ENCODE results near the gene LIN9.
A peak's percentile ranks its signal among the peaks of the same experiment; 100 is the strongest.
"Not testable (repeated sequence)": the region's sequence is repeated elsewhere in the genome, so short reads cannot be mapped to it uniquely, and the experiment has no call there.

Gene LIN9, protein sequence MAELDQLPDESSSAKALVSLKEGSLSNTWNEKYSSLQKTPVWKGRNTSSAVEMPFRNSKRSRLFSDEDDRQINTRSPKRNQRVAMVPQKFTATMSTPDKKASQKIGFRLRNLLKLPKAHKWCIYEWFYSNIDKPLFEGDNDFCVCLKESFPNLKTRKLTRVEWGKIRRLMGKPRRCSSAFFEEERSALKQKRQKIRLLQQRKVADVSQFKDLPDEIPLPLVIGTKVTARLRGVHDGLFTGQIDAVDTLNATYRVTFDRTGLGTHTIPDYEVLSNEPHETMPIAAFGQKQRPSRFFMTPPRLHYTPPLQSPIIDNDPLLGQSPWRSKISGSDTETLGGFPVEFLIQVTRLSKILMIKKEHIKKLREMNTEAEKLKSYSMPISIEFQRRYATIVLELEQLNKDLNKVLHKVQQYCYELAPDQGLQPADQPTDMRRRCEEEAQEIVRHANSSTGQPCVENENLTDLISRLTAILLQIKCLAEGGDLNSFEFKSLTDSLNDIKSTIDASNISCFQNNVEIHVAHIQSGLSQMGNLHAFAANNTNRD

DNA sequence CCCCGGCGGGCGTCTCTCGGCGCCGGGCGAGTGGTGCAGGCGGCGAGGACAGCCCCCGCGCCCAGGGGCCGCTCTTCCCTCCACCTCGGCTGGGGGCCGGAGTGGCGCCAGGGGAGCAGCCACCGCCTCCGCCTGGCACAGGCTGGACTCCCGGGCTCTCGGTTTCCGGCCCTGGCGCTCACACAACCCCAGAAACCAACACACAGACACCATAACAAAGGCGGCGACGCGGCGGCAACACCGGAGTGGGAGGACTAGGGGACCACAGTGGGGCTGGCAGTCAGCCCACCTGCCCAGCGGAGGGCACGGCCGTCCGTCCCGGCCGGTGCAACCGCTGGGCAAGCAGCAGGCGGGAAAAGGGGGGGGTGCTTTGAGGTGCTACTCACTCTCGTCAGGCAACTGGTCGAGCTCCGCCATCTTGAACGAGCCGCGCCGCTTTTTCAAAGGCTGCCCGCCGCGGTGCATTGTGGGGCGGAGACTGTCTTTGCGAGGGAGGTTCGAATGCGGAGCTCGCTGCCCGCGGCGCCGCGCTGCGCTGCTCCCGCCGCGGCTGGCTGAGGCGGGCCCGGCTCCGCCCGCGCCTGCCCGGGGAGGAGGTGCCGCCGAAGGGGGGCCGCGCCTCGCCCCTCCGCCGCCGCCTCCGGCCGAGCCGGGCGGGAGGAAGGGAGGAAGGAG lies at the start of gene LIN9:
Gene LIN9, minus strand, starts transcription at position 442 of the 675 bp plus-strand sequence. Its CDS starts 25 bp downstream, at position 417.
- H3K9me3 ChIP-seq (ENCODE audit: control insufficient read depth, insufficient read depth, low read length): no peaks in the 10 kb centered on the region
- H3K9ac ChIP-seq (ENCODE audit: low read depth, low read length): peak within 1 kb of the TSS; percentile 99
- no peaks in the 10 kb centered on the region for H3K36me3 ChIP-seq (ENCODE audit: insufficient read depth, low read length)
- H3K4me1 ChIP-seq (ENCODE audit: insufficient read depth, low read length): peaks cover 26% of the 10 kb centered on the region

GRCh38 chr1:226357416-226357815 lies 48.5 kb upstream of the LIN9 start:
- no peak overlapping the region for H3K9ac ChIP-seq (ENCODE audit: low read depth, low read length)
- H3K36me3 ChIP-seq (ENCODE audit: insufficient read depth, low read length): peaks cover 31% of the 10 kb centered on the region
- no peaks in the 10 kb centered on the region for H3K4me1 ChIP-seq (ENCODE audit: insufficient read depth, low read length)
- no peaks in the 10 kb centered on the region for H3K9me3 ChIP-seq (ENCODE audit: control insufficient read depth, insufficient read depth, low read length)

GRCh38 chr1:226355669-226356551 lies 46.9 kb upstream of the LIN9 start:
- Histone ChIP-seq H3K36me3 (ENCODE audit: insufficient read depth, low read length) (peaks cover 20% of the 10 kb centered on the region), H3K9me3 (ENCODE audit: control insufficient read depth, insufficient read depth, low read length) (no peaks in the 10 kb centered on the region), H3K9ac (ENCODE audit: low read depth, low read length) (no peak overlapping the region), H3K4me1 (ENCODE audit: insufficient read depth, low read length) (no peaks in the 10 kb centered on the region)

- H3K36me3 ChIP-seq (ENCODE audit: insufficient read depth, low read length): peaks cover 14% of the 10 kb centered on the region
- H3K4me1 ChIP-seq (ENCODE audit: insufficient read depth, low read length): no peaks in the 10 kb centered on the region
- no peak overlapping the region for H3K9ac ChIP-seq (ENCODE audit: low read depth, low read length)
- H3K9me3 ChIP-seq (ENCODE audit: control insufficient read depth, insufficient read depth, low read length): no peaks in the 10 kb centered on the region
These were observed 46.1 kb upstream of the LIN9 start for GRCh38 chr1:226355016-226355415.

- no peaks in the 10 kb centered on the region for H3K9me3 ChIP-seq (ENCODE audit: control insufficient read depth, insufficient read depth, low read length)
- peaks cover 8% of the 10 kb centered on the region; the same call in 1 of the 2 replicates for H3K36me3 ChIP-seq (ENCODE audit: insufficient read depth, low read length)
- H3K9ac ChIP-seq (ENCODE audit: low read depth, low read length): no peak overlapping the region
- H3K4me1 ChIP-seq (ENCODE audit: insufficient read depth, low read length): no peaks in the 10 kb centered on the region; the same call in 1 of the 2 replicates
These were observed 44.9 kb upstream of the LIN9 start for GRCh38 chr1:226353698-226354525.

DNA sequence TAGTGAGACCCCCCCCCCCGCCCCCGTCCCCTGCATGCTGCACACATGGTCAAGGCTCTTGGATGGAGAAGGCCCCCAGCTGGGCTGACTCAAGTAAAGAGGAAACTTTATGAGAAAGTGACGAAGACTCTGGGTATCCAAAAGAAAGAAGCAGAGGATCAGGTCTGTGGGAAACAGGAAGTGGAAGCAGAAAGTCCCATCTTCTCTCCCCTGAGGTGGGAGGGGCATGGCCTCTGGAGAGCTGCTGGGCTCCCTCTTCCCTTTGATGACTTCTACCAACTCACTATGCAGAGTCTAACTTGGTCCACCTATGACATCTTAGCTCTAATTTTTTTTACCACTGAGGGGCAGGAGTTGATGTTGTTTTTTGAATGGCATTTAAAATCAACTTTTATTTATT lies 42.7 kb upstream of the LIN9 start:
- Histone ChIP-seq H3K9ac (ENCODE audit: low read depth, low read length) (no peak overlapping the region), H3K4me1 (ENCODE audit: insufficient read depth, low read length) (no peaks in the 10 kb centered on the region; the same call in 1 of the 2 replicates), H3K9me3 (ENCODE audit: control insufficient read depth, insufficient read depth, low read length) (no peaks in the 10 kb centered on the region), H3K36me3 (ENCODE audit: insufficient read depth, low read length) (peaks cover 3% of the 10 kb centered on the region; the same call in 1 of the 2 replicates)

GRCh38 chr1:226350519-226350865 lies 41.5 kb upstream of the LIN9 start:
- Histone ChIP-seq H3K36me3 (ENCODE audit: insufficient read depth, low read length) (peaks cover 2% of the 10 kb centered on the region; the same call in 1 of the 2 replicates), H3K4me1 (ENCODE audit: insufficient read depth, low read length) (no peaks in the 10 kb centered on the region; the same call in 1 of the 2 replicates), H3K9ac (ENCODE audit: low read depth, low read length) (no peak overlapping the region), H3K9me3 (ENCODE audit: control insufficient read depth, insufficient read depth, low read length) (no peaks in the 10 kb centered on the region)

DNA sequence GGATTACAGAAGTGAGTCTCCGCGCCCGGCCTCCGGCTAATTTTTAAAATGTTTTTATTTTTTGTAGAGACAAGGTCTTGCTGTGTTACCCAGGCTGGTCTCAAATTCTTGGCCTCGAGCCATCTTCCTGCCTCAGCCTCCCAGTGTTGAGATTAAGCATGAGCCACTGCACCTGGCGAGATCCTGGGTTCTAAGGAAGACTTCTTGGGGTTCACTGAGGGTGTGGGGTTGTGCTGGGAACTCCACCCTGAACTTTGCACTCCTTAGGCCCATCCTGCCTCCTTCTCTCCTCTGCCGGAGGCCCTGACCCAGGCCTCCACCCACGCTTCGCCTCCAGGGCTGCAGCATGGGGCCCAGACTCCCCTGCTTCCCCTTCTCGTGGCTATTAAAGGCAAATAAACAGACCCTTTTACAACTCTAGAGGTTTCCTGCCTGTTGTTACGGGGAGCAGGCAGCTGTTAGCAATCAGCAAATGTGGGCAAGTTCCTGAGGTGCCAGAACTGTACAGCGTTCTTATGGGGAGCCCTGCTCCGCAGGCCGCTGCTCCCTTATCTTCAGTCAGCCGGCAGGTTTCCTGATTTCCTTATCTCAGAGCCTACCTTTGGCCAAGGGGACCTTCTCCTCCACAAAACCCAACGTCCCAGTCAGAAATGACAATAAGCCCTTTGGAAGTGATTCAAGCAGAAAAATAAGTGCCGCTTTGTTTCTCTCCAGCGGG lies 41.0 kb upstream of the LIN9 start:
- Histone ChIP-seq H3K9ac (ENCODE audit: low read depth, low read length) (no peak overlapping the region), H3K4me1 (ENCODE audit: insufficient read depth, low read length) (no peaks in the 10 kb centered on the region; the same call in 1 of the 2 replicates), H3K36me3 (ENCODE audit: insufficient read depth, low read length) (no peaks in the 10 kb centered on the region), H3K9me3 (ENCODE audit: control insufficient read depth, insufficient read depth, low read length) (no peaks in the 10 kb centered on the region)

GRCh38 chr1:226349081-226349480 lies 40.1 kb upstream of the LIN9 start:
- H3K4me1 ChIP-seq (ENCODE audit: insufficient read depth, low read length): no peaks in the 10 kb centered on the region; the same call in 1 of the 2 replicates
- H3K9me3 ChIP-seq (ENCODE audit: control insufficient read depth, insufficient read depth, low read length): no peaks in the 10 kb centered on the region
- H3K9ac ChIP-seq (ENCODE audit: low read depth, low read length): no peak overlapping the region
- no peaks in the 10 kb centered on the region for H3K36me3 ChIP-seq (ENCODE audit: insufficient read depth, low read length)

- Histone ChIP-seq H3K4me1 (ENCODE audit: insufficient read depth, low read length) (no peaks in the 10 kb centered on the region), H3K9me3 (ENCODE audit: control insufficient read depth, insufficient read depth, low read length) (0 out of 2 replicates have a peak, but pooled peaks cover 3% of the 10 kb centered on the region), H3K9ac (ENCODE audit: low read depth, low read length) (no peak overlapping the region), H3K36me3 (ENCODE audit: insufficient read depth, low read length) (no peaks in the 10 kb centered on the region; the same call in 1 of the 2 replicates)
These were observed 35.7 kb upstream of the LIN9 start for GRCh38 chr1:226344441-226345259.

DNA sequence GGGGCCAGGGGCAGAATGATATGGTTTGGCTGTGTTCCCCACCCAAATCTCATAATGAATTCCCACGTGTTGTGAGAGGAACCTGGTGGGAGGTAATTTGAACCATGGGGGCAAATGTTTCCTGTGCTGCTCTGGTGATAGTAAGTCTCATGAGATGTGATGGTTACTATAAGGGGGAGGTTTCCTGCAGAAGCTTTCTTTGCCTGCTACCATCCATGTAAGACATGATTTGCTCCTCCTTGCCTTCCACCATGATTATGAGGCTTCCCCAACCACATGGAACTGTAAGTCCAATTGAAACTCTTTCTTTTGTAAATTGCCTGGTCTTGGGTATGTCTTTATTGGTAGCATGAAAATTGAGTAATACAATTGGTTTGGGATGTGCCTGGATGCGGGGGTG lies 33.7 kb upstream of the LIN9 start:
- Histone ChIP-seq H3K36me3 (ENCODE audit: insufficient read depth, low read length) (no peaks in the 10 kb centered on the region; the same call in 1 of the 2 replicates), H3K9me3 (ENCODE audit: control insufficient read depth, insufficient read depth, low read length) (0 out of 2 replicates have a peak, but pooled peaks cover 3% of the 10 kb centered on the region), H3K4me1 (ENCODE audit: insufficient read depth, low read length) (no peaks in the 10 kb centered on the region), H3K9ac (ENCODE audit: low read depth, low read length) (no peak overlapping the region)

- not testable (repeated sequence) for H3K9ac ChIP-seq (ENCODE audit: low read depth, low read length); H3K36me3 ChIP-seq (ENCODE audit: insufficient read depth, low read length); H3K4me1 ChIP-seq (ENCODE audit: insufficient read depth, low read length); H3K9me3 ChIP-seq (ENCODE audit: control insufficient read depth, insufficient read depth, low read length)
These were observed 31.1 kb upstream of the LIN9 start for GRCh38 chr1:226340111-226340510.
